Motor neuron (in vitro differentiated cells): Measurements from ENCODE around the gene KPNA3. TPM values are rescaled to one million over a fixed set of nuclear protein-coding genes. Genes with fewer than 3 reads are reported as not detected.
"Not testable (repeated sequence)": the region's sequence is repeated elsewhere in the genome, so short reads cannot be mapped to it uniquely, and the experiment has no call there.

Source experiments
- ATAC-seq, 8 experiments: fragments of 200-7000 bp; cut with Tn5 transposase; replicated peaks in 6 of 8; 2 replicates each; pipeline ENCODE4 v1.8.0; 2021; ENCODE audit warnings: mild to moderate bottlenecking in 8 of 8, moderate library complexity in 8 of 8
- H3K27ac ChIP-seq, 2 donors: fragments of 250-450 bp; sonication (Bioruptor Pico); 2 replicates each; pipeline ENCODE4 v1.9.0; 2021; ENCODE audit warnings: antibody characterized with exemption in 2 of 2, mild to moderate bottlenecking in 2 of 2, moderate library complexity in 1 of 2
- H3K4me1 ChIP-seq, 2 donors: fragments of 250-450 bp; sonication (Bioruptor Pico); replicated peaks in 1 of 2; 2 replicates each; pipeline ENCODE4 v1.6.1; 2021; ENCODE audit warnings: antibody characterized with exemption in 2 of 2, mild to moderate bottlenecking in 2 of 2, moderate library complexity in 1 of 2
- H3K4me3 ChIP-seq, 5 donors: fragments of 250-450 bp; sonication (Bioruptor Pico); 2 replicates each; pipeline ENCODE4 v1.9.0; 2021; ENCODE audit warnings: antibody characterized with exemption in 5 of 5, mild to moderate bottlenecking in 5 of 5, moderate library complexity in 4 of 5
- WGBS, 10 experiments: fragments of 450-650 bp; shearing (Covaris generic); methylation state at CpG; one replicate each; pipeline ENCODE4 v1.0.0; 2022; 5-methylcytosine and 5-hydroxymethylcytosine counted together
- in situ Hi-C, 9 experiments: fragments of 400-800 bp; cut with MboI; loops; one replicate each; pipeline ENCODE4 v1.15.0; 2021; ENCODE audit warnings: low sequenced_read_pairs in 9 of 9, low pct_unique_long_range_greater_than_20kb in 2 of 9; ENCODE audit not compliant: unreplicated experiment in 9 of 9
- total RNA-seq, 8 experiments: library from RNA; unstranded; fragments of 300-600 nt; gene quantifications; 2 replicates each; pipeline versions ENCODE4 v1.2.3 to v1.2.4, GENCODE V29; 2022

KPNA3 gene
- total RNA-seq, 8 experiments from 2014 or later = 17.7 to 39.8 (median 33.6) TPM

DNA sequence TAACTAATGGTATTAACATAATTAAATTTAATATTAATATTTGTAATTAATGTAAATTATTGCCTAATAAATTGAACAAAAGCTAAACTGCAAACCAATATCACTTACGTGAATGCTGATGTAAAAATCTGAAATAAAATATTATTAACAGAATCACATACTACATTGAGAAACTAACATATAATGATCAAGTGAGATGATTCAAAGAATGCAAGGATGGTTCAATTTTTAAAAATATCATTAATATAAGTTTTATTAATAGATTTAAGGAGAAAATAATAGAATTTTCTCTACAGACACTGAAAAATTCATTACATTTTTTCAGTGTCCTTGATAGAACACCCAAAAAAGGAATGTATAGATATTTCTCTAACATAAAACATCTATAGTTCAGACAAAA lies 77.7 kb downstream of the KPNA3 start:
- in situ Hi-C loops = no loop called here
- 100% methylated on average over 1 of the region's 1 CpG; no CpG with 5 or more reads in 2 of the 10 experiments for WGBS, 10 experiments
- ATAC-seq = no peak
- no peaks in the 10 kb centered on the region for H3K4me1 ChIP-seq
- no peak overlapping the region for H3K27ac ChIP-seq
- no peak overlapping the region for H3K4me3 ChIP-seq

DNA sequence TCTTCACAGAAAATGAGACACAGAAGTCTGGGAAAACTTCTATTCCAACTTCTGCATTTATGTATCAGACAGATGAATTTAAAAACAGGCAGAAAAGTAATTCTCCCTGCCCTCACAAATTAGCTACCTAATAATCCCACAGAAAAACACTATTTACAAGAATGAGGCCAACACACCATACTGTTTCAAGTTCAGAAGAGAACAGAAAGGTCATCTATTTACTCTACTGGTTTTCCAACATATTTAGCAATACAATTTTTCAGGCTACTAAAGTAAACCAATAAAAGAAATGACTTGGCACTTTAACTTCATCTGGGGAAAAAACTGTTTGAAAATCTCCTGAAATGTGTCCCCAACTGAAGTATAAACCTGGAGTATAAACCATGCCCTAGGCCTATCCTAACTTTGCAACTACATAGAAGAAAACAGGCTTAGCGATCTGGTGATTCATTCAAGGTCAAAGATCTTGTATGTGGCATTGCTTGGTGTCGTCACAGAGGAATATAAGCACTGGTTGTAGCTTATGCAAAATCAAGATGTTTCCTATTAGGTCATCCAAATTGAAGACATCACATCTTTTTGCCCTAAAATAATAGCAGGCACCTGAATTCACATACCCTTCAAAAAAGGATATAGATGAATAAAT lies 81.1 kb downstream of the KPNA3 start:
- peak in 2 of 8 experiments; percentile 77 to 85 for ATAC-seq
- in situ Hi-C loops = no loop called here
- H3K4me3 ChIP-seq = no peak overlapping the region
- no peaks in the 10 kb centered on the region for H3K4me1 ChIP-seq
- H3K27ac ChIP-seq = no peak overlapping the region
- 20 to 100% (median 100%) methylated on average over 1 to 2 of the region's 2 CpGs; no CpG with 5 or more reads in 1 of the 10 experiments for WGBS, 10 experiments

DNA sequence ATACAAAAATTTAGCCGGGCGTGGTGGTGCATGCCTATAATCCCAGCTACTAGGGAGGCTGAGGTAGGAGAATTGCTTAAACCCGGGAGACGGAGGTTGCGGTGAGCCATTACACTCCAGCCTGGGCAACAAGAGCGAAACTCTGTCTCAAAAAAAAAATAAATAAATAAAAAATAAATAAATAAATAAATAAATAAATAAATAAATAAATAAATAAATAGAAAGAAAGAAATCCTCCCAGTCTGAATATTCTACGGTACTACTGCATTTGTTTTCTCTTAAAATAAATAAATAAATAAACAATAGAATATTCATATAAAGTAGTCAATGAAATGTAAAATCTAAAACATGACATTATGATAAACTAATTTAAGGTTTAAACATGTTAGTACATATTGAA lies 88.2 kb downstream of the KPNA3 start:
- H3K4me3 ChIP-seq, ATAC-seq, in situ Hi-C loops, H3K4me1 ChIP-seq, H3K27ac ChIP-seq: not testable (repeated sequence)
- 96 to 100% (median 98%) methylated on average over 1 to 7 of the region's 7 CpGs; no CpG with 5 or more reads in 1 of the 10 experiments for WGBS, 10 experiments

DNA sequence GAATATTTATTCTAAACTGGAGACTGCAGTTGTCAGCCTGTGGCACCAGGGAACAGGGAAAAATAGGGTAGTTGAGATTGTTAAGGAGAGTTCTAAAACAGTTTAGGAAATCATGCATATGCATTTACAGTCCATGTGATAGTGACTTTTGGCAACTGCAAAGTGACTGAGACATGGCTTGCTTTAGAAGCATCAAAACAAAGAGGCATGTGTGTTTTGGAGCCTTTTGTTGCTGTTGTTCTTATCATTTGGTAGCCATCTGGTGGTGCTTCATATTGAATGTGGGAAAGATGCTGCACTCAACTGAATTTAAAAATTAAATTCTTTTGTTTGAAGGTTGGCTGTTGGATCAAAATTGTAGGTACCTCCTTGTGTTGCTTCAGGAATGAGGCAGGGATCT lies 91.0 kb downstream of the KPNA3 start:
- H3K4me1 ChIP-seq = no peaks in the 10 kb centered on the region
- in situ Hi-C loops = no loop called here
- no peak for ATAC-seq
- H3K4me3 ChIP-seq = no peak overlapping the region
- no peak overlapping the region for H3K27ac ChIP-seq

DNA sequence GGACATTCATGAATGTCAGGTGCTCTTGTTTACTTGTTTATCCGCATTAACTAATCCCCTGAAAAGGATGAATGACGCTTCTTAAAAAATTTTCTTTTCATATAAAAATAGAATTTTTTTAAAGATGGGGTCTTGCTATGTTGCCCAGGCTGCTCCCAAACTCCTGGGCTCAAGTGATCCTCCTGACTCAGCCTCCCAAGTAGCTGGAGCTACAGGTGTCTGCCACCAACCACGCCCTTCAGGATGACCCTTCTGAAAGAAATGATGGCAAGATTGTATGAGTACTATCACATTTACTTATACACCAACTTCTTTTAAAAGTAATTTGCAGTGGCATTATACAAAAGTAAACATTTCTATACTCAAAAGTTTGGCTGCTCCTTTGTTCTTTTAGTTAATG lies 95.0 kb downstream of the KPNA3 start:
- ATAC-seq = no peak
- 92 to 100% (median 100%) methylated on average over 2 to 3 of the region's 3 CpGs; no CpG with 5 or more reads in 1 of the 10 experiments for WGBS, 10 experiments
- Histone ChIP-seq H3K4me3 (no peak overlapping the region), H3K27ac (no peak overlapping the region), H3K4me1 (no peaks in the 10 kb centered on the region)
- in situ Hi-C loops = no loop called here

DNA sequence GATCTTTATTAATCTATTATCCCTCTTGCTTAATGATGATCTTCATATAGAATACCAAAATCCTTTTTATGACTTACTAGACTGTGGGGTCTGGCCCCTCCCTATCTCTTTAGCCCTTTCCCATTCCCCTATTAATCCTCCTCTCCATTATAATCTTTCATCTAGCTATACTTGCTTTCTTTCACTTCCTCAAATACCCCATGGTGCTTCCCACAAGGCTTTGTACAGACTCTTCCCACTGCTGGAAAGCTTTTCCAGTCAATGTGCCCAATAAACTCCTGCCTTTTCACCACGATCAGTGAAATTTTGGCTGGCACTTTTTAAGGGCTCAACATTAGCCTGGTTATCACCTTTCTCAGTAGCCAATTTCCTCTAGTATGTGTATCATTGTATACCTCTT lies 98.0 kb downstream of the KPNA3 start:
- peaks cover 3 to 4% of the 10 kb centered on the region in 2 donors for H3K4me1 ChIP-seq
- no peak overlapping the region for H3K27ac ChIP-seq
- no peak overlapping the region for H3K4me3 ChIP-seq
- ATAC-seq = no peak
- 58 to 100% (median 83%) methylated on average over 1 of the region's 1 CpG; no CpG with 5 or more reads in 2 of the 10 experiments for WGBS, 10 experiments
- in situ Hi-C loops = no loop called here

DNA sequence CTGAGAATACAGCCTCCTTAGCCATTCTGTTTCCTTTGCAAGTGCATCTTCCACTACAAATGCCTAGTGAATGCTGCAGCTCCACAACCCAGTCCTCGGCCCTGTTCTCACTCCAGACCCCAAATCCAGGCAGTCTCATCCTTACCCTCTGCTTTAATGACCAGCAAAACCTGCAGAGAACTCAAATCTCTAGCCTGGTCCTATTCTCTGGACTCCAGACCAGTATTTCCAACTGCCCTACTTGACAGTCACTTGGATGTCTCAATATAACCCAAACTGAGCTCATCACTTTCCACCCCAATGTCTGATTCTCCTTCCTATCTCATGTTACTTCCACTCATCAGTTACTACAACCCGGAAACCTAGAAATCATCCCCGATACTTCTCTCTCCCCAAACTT lies 98.6 kb downstream of the KPNA3 start:
- Histone ChIP-seq H3K4me1 (peaks cover 3 to 4% of the 10 kb centered on the region in 2 donors), H3K4me3 (no peak overlapping the region), H3K27ac (no peak overlapping the region)
- in situ Hi-C loops = no loop called here
- WGBS, 10 experiments = 60 to 100% (median 88%) methylated on average over 1 to 3 of the region's 3 CpGs; no CpG with 5 or more reads in 2 of the 10 experiments
- no peak for ATAC-seq

DNA sequence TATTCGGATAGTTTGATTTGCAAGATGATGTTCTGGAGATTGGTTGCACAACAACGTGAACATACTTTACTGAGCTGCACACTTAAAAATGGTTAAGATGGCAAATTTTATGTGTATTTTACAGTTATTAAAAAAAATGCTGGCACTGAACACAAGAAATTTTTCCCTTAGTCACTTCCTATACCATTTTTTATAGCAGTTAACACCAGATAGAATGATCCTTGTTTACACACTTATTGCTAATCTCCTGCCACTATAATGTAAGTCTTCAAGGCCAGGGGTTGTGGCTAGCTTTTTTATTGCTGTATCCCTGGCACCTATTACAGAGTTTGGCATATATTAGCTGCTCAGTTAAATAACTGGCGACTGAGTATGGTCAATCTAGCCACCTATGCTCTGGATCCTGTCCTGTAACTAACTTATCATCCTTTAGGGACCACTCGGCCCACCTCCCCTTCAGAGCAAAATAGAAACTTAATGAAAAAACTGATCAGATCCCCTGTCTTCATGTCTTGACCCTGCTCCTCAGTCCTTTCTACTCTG lies 99.2 kb downstream of the KPNA3 start:
- Histone ChIP-seq H3K4me3 (no peak overlapping the region), H3K4me1 (peaks cover 3 to 4% of the 10 kb centered on the region in 2 donors), H3K27ac (no peak overlapping the region)
- no peak for ATAC-seq
- in situ Hi-C loops = no loop called here
- WGBS, 10 experiments = 67 to 100% (median 92%) methylated on average over 1 to 4 of the region's 4 CpGs; no CpG with 5 or more reads in 1 of the 10 experiments

DNA sequence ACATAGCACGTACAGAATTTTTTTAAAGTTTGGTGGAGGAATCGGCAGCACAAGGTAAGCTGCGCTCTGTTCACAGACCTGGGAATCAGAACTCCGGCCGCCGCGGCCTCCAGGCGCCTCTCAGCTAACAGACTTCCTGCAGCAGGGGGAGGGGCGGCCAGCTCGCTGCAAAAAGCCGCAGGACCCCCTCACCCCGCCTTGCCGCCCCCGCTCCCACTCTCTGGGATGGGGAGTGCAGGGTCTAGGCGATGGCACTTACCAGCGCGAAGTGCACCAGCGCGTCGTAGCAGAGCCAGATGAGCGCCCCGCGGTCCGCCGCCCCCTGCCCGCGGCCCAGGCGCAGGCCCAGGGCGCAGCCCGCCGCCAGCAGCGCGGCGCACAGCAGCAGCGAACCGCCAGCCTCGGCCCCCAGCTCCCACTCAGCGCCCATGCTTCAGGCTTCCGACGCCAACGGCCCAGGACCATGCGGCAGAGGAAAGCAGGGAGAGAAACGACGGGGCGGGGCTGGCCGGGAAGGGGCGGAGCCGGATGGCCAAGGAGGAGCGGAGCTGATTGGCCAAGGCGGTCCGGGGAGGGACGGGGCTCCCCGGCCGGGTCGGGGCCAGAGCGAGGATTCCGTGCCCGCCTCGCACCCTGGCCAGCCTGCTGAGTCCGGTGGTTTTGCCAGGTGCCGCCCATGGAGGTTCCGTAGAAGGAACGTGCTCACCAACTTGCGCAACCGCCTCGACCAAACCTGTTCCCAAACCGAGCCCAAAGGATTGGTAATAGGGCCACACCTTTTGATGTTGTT lies 101.3 kb downstream of the KPNA3 start, which contains the start of gene EBPL:
EBPL (minus strand) TSS at position 492 of the 790 bp plus-strand sequence; CDS start at position 430, 62 bp downstream.
- in situ Hi-C loops = no loop called here
- peak; percentile 95 to 98 (median 98) for ATAC-seq
- peak within 1 kb of the TSS; percentile 55 to 87 (median 62) for H3K4me3 ChIP-seq
- peaks cover 3 to 4% of the 10 kb centered on the region in 2 donors for H3K4me1 ChIP-seq
- 0 to 1% (median 0%) methylated on average over 1 to 18 of the region's 67 CpGs; no CpG with 5 or more reads in 7 of the 10 experiments for WGBS, 10 experiments
- peak within 1 kb of the TSS; percentile 73 to 85 for H3K27ac ChIP-seq

DNA sequence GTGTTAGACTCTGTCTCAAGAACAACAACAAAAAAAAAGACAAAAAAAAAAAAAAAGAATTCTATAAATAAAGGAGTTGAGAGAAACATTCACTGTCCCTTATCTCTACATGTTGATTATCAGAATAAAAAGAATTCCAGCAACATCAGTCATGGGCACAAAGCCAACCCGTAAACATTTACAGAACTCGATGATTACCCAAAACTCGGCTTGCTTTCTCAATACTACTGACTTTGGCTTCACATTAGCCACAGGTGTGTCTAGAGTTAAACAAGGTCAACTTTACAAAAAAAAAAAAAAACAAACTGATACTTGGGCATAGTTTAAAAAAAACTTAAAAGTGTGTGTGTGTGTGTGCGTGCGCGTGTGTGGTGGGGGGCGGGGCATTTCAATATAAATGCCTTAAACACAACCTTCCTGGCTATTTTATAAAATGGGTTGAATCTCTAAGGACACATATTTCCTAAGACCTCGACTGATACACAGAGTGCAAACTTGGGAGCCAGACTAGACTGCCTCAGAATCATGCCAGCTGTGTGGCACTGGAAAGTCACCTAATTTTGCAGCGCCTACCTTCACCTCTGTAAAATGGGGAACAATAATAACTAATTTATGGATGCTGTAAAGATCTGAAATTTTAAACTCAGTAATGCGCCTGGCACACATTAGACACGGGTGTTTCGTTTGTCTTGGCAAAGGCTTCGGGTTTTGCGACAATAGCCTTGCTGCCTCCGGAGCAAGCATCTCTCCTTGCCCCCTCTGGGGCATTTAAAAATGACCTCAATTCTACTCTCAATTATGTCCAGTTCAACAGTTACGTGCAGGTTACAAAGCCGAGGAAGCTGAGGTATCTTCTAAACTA lies 102.1 kb downstream of the KPNA3 start:
- Histone ChIP-seq H3K4me3 (peak overlapping the region; percentile 55 to 87 (median 62)), H3K27ac (peak overlapping the region; percentile 73 to 85), H3K4me1 (peaks cover 3 to 4% of the 10 kb centered on the region in 2 donors)
- in situ Hi-C loops = no loop called here
- ATAC-seq = peak in 4 of 8 experiments; percentile 0 to 11 (median 6)
- 0 to 27% (median 9%) methylated on average over 3 to 17 of the region's 17 CpGs; no CpG with 5 or more reads in 1 of the 10 experiments for WGBS, 10 experiments

DNA sequence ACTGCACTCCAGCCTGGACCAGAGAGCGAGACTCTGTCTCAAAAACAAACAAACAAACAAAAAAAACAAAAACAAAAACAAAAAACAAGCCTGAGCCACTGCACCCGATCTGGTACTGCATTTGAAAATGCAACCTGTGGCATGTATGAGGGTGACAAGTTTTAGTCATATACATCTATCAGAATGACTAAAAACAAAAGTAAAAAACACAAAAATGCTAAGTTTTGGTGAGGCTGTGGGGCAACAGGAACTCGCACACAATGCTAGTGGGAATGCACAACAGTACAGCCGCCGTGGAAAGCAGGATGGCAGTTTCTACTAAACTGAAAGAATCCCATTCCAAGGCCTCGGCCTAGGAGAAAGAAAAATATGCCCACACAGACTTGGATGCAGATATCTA lies 109.0 kb downstream of the KPNA3 start:
- in situ Hi-C loops = no loop called here

DNA sequence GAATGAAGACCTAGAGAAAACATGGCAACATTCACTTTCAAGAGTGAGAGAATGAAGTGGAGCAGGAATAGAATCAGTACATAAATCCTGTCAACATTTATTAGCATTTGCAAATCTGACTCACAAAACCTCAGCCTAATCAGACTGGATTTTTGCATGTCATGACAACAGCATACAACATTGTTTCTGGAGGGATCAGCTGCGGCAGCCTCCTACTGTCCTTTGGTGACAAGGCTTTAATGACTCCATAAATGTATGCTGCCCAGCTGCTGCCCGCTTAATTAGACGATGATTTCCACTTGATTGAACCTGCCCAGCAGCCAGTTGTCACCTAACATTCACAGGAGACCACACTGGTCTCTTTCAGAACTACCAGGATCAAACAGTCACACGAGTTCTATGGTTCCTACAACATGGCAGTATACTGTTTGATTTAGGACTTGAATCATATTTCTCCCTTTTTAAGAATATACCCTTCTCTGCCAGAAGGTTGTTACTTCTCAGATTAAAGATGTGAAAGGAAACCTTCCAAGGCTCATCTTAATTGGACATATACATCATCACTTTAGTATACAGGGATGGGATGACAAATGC lies 110.5 kb downstream of the KPNA3 start:
- in situ Hi-C loops = no loop called here
- Histone ChIP-seq H3K4me3 (no peak overlapping the region), H3K4me1 (peaks cover 4 to 6% of the 10 kb centered on the region in 2 donors), H3K27ac (no peak overlapping the region)
- peak; percentile 95 to 100 (median 98) for ATAC-seq
- WGBS, 10 experiments = 17 to 80% (median 50%) methylated on average over 1 to 4 of the region's 4 CpGs; no CpG with 5 or more reads in 2 of the 10 experiments

More for the DNA sequence above, 109.0 kb downstream of the KPNA3 start:
- ATAC-seq = no peak
- Histone ChIP-seq H3K4me1 (peaks cover 4 to 6% of the 10 kb centered on the region in 2 donors), H3K4me3 (no peak overlapping the region), H3K27ac (no peak overlapping the region)
- WGBS, 10 experiments = 79 to 100% (median 97%) methylated on average over 2 to 6 of the region's 6 CpGs; no CpG with 5 or more reads in 1 of the 10 experiments
